Upper lobe of right lung (tissue), 1 donor: ENCODE results near the gene MARVELD1. TPM values are rescaled to one million over a fixed set of nuclear protein-coding genes. Genes with fewer than 3 reads are reported as not detected.

Experiments used
- ATAC-seq: fragments of 200-7000 bp; cut with Tn5 transposase; one replicate; pipeline ENCODE4 v1.9.1; 2020; ENCODE audit warnings: mild to moderate bottlenecking, moderate library complexity
- DNase-seq: peaks from one replicate; pipeline ENCODE4 v3.0.0-alpha.2; 2020
- H3K27ac ChIP-seq: fragments of 200-600 bp; one replicate; pipeline ENCODE4 v1.8.0; 2022
- H3K27me3 ChIP-seq: fragments of 200-600 bp; one replicate; pipeline ENCODE4 v1.8.0; 2022; ENCODE audit warnings: mild to moderate bottlenecking
- H3K36me3 ChIP-seq: fragments of 200-600 bp; one replicate; pipeline ENCODE4 v1.8.0; 2022
- H3K4me1 ChIP-seq: fragments of 200-600 bp; one replicate; pipeline ENCODE4 v1.8.0; 2022
- H3K4me3 ChIP-seq: fragments of 200-600 bp; one replicate; pipeline ENCODE4 v1.8.0; 2022; ENCODE audit warnings: mild to moderate bottlenecking
- H3K9me3 ChIP-seq: fragments of 200-600 bp; one replicate; pipeline ENCODE4 v1.8.0; 2022
- intact Hi-C: fragments of 100-400 bp; cut with DNase I; formaldehyde crosslinking; loops from one replicate; pipeline ENCODE4 v1.11.0; 2022
- total RNA-seq: library from RNA; stranded (reverse); fragmentation: NEBNext Ultra II Directional; extraction: Animal tissue kit (Norgen Biotek cat#: 25700); gene quantifications from one replicate; pipeline ENCODE4 v1.2.1, GENCODE V29; 2021
- TF ChIP-seq, protein P1 (sequence below): fragments of 200-600 bp; IDR thresholded peaks from one replicate; pipeline ENCODE4 v1.8.0; 2022; ENCODE audit warnings: antibody characterized with exemption
- donor health status: DM: no; HTN: yes; CAD: no; lungs with severe emphysema.

Gene MARVELD1
- total RNA-seq, 1 donor from 2014 or later = 43.8 TPM

DNA sequence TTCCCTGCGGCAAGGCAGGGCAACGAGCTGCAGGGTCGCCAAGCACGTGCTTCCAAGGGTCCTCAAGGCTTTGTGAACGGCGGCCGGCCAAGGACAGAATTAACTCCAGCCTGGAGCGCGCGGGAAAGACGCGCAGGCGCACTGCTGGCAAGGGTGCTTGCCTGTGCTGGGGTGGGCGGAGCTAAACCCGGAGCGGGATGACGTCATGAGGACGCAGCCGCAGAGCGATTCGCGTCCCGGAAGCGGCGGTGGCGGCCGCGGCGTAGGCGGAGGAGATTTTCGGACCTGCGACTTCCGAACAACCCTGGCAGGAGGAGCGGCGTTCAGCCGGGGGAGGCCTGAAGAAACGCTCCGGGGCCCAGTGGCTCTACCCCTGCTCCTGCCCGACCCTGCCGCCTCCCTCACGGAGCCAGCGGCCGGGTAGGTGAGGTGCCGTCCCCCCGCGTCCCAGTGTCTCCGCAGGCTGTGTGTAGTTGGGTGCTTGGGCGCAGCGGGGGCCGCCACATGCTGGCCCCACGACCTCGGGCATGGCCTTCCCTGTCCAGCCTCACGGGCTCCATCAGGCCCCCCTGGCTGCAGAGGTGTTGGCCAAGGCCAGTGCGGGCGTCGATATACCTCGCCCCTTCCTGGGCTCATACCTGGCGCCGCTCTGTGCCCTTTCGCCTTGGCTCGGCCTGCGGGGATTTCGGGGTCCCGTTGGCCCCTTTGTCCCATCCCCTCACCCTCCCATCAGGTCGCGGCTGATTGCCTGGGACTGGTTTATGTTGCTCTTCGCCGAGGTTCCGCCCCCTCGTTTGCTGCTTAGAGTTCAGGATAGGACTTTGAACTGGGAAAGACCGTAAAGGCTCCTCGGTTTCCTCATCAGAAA is 23.6 kb downstream of the MARVELD1 start, which contains the start of gene ZFYVE27:
Gene ZFYVE27 (plus strand): TSS at position 227 of the 868 bp plus-strand sequence. CDS start 1,350 bp downstream, outside the sequence.
- Histone ChIP-seq H3K4me1 (peaks cover 17% of the 10 kb centered on the region), H3K27ac (peak within 1 kb of the TSS; percentile 98), H3K9me3 (no peaks in the 10 kb centered on the region), H3K4me3 (peak within 1 kb of the TSS; percentile 99), H3K27me3 (no peaks in the 10 kb centered on the region), H3K36me3 (peaks cover 26% of the 10 kb centered on the region)
- TF ChIP-seq, protein P1, sequence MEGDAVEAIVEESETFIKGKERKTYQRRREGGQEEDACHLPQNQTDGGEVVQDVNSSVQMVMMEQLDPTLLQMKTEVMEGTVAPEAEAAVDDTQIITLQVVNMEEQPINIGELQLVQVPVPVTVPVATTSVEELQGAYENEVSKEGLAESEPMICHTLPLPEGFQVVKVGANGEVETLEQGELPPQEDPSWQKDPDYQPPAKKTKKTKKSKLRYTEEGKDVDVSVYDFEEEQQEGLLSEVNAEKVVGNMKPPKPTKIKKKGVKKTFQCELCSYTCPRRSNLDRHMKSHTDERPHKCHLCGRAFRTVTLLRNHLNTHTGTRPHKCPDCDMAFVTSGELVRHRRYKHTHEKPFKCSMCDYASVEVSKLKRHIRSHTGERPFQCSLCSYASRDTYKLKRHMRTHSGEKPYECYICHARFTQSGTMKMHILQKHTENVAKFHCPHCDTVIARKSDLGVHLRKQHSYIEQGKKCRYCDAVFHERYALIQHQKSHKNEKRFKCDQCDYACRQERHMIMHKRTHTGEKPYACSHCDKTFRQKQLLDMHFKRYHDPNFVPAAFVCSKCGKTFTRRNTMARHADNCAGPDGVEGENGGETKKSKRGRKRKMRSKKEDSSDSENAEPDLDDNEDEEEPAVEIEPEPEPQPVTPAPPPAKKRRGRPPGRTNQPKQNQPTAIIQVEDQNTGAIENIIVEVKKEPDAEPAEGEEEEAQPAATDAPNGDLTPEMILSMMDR = no peak
- intact Hi-C loops = loop anchor here (10.0 kb wide), 1 partner anchor 62 kb away; no protein-coding TSS in a partner anchor
- ATAC-seq = peak; percentile 96
- DNase-seq = peak; percentile 99

DNA sequence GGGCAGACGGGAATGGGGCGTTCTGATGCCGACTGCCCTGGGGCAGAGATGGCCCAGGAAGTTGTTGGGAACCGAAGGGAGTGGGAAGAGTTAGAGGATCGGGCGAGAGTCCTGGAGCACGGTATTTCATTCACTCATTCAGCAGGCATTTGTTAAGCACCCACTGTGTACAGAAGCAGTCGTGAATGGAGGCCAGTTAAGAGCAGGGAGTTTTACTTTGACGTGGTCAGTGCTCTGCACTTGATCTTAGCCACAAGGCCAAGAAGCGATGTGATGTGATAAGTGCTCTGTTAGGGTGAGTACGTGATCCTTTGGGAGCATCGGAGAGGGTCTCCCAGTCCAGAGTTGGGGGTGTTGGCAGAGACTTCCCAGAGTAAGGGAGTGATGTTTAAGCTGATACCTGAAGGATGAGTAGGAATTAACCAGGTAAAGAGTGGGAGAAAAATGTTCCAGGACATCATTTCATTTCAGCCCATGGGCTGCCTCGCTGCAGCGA is 24.3 kb downstream of the MARVELD1 start:
- peak overlapping the region; percentile 98 for H3K27ac ChIP-seq
- DNase-seq (no peak), ATAC-seq (no peak)
- peaks cover 31% of the 10 kb centered on the region for H3K36me3 ChIP-seq
- intact Hi-C loops = loop anchor here (10.0 kb wide), 1 partner anchor 63 kb away; no protein-coding TSS in a partner anchor
- H3K27me3 ChIP-seq = no peaks in the 10 kb centered on the region
- no peaks in the 10 kb centered on the region for H3K9me3 ChIP-seq
- H3K4me3 ChIP-seq = peak overlapping the region; percentile 99
- peaks cover 17% of the 10 kb centered on the region for H3K4me1 ChIP-seq
- TF ChIP-seq, protein P1 = no peak

DNA sequence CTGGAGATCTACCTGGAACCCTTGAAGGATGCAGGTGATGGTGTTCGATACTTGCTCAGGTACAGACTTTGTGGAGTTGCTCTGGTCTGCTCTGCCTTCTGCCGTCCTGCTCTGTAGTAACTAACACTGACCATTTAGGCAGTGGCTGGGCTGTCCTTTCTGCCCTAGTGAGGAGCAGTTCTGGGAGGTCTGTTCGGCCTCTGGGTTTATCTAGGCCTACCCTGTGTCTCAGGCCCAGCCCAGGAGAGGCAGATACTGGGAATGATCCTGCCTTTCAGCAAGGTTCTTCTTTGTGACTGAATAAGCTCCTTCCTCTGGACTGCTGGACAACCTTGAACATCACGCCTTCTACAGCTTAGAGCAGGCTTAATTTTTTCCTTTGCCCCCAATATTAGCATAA is 25.1 kb downstream of the MARVELD1 start:
- DNase-seq (no peak), ATAC-seq (no peak)
- intact Hi-C loops = loop anchor here (10.0 kb wide), 1 partner anchor 64 kb away; no protein-coding TSS in a partner anchor
- Histone ChIP-seq H3K27ac (no peak overlapping the region), H3K4me3 (no peak overlapping the region), H3K27me3 (no peaks in the 10 kb centered on the region), H3K9me3 (no peaks in the 10 kb centered on the region), H3K36me3 (peaks cover 39% of the 10 kb centered on the region), H3K4me1 (peaks cover 17% of the 10 kb centered on the region)
- TF ChIP-seq, protein P1 = no peak

DNA sequence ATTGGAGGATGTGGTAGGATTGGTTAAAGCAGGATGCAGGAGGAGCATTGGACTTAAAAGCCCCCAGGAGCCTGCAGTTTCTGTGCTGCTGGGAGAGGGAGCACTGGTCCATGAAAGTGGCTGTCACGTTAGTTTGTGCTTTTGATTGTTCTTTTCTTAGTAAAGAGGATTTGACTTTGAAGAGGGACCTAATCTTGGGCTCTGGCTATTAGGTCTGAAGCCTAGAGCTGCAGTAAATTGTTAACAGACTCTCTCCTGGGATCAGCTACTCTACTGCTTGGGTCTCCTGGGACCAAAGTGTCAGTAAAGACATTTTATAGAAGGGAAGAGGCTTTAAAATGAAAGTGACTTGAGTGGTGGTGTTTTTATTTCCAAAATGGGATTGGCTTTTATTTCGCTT is 27.1 kb downstream of the MARVELD1 start:
- peaks cover 59% of the 10 kb centered on the region for H3K36me3 ChIP-seq
- no peaks in the 10 kb centered on the region for H3K27me3 ChIP-seq
- intact Hi-C loops = no loop called here
- TF ChIP-seq, protein P1 = no peak
- DNase-seq (no peak), ATAC-seq (no peak)
- no peaks in the 10 kb centered on the region for H3K9me3 ChIP-seq
- no peak overlapping the region for H3K4me3 ChIP-seq
- no peak overlapping the region for H3K27ac ChIP-seq
- peaks cover 17% of the 10 kb centered on the region for H3K4me1 ChIP-seq

DNA sequence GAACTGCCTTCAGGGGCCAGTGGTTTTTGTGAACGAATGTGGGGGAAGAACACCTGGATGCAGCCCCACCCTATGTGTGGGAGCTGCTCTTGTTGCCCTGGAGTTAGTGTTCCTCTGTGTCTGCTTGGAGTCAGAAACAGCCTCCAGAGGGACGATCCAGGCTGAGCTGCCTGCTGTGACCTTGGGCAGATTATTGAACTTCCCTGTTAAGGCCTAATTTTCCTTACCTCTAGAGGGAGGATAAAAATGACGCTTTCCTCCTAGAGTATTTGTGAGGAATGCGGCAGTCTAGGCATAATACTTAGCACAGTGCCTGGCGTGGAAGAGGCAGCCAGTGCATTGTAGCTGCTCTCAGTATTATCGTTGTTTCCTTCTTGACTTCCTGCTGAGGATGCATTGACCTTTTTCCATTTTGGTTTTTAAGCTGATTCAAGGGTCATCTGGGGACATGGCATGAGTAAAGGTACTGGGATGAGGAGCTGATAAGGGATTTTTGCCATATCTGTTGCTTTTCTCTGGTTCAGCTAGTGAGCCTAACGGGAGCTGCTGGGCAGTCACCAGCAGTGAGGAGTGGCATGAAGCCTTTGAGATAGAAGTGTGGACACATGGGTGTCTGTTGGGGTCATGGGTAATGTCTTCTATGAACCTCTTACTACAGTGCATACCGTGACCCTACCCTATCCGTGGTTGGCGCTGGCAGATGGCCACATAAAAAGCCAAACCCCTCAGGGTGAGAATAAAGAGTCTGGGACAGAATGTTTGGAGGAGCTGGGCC is 29.8 kb downstream of the MARVELD1 start:
- peaks cover 6% of the 10 kb centered on the region for H3K4me1 ChIP-seq
- TF ChIP-seq, protein P1 = no peak
- no peak overlapping the region for H3K27ac ChIP-seq
- H3K27me3 ChIP-seq = no peaks in the 10 kb centered on the region
- intact Hi-C loops = no loop called here
- H3K9me3 ChIP-seq = no peaks in the 10 kb centered on the region
- DNase-seq (no peak), ATAC-seq (no peak)
- H3K4me3 ChIP-seq = no peak overlapping the region
- H3K36me3 ChIP-seq = peaks cover 86% of the 10 kb centered on the region
